22Rv1 (cell line): ENCODE measurements around the gene PYDC1.
A peak's percentile ranks its signal among the peaks of the same experiment; 100 is the strongest.
"Not testable (repeated sequence)": the region's sequence is repeated elsewhere in the genome, so short reads cannot be mapped to it uniquely, and the experiment has no call there.

Source experiments
- H3K27ac ChIP-seq: fragments of 450-650 bp; 2 replicates; pipeline ENCODE4 v1.5.1; 2017
- CTCF ChIP-seq: fragments of 450-650 bp; IDR thresholded peaks from 2 replicates; pipeline ENCODE4 v1.5.1; 2017; ENCODE audit warnings: mild to moderate bottlenecking
- ZFX ChIP-seq: fragments of 450-650 bp; IDR thresholded peaks from 2 replicates; pipeline ENCODE4 v1.6.1; 2017; ENCODE audit warnings: antibody characterized with exemption, borderline replicate concordance

PYDC1 gene

GRCh38 chr16:31198207-31198882 lies 18.6 kb downstream of the PYDC1 start:
- peak overlapping the region; percentile 13; the same call in 1 of the 2 replicates for H3K27ac ChIP-seq
- TF ChIP-seq CTCF, result no peak
- no peak for TF ChIP-seq ZFX

GRCh38 chr16:31196324-31197088 lies 20.4 kb downstream of the PYDC1 start:
- no peak for TF ChIP-seq ZFX
- TF ChIP-seq CTCF, result no peak
- H3K27ac ChIP-seq, result no peak overlapping the region

DNA sequence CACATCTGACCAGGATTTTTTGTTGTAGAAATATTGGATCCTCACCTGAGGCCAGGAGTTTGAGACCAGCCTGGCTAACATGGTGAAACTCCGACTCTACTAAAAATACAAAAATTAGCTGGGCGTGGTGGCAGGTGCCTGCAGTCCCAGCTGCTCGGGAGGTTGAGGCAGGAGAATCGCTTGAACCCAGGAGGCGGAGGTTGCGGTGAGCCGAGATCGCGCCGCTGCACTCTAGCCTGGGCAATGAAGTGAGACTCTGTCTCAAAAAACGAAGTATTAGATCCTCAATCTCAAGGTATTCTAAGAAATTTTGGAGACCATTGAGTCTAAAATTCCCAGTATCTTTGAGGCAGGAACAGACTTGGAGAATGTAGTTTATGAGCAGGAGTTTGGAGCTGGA lies 21.1 kb downstream of the PYDC1 start:
- H3K27ac ChIP-seq, result not testable (repeated sequence)

- no peak for TF ChIP-seq ZFX
- no peak for TF ChIP-seq CTCF
- H3K27ac ChIP-seq, result no peak overlapping the region
These were observed 22.0 kb downstream of the PYDC1 start for GRCh38 chr16:31194898-31195297.

DNA sequence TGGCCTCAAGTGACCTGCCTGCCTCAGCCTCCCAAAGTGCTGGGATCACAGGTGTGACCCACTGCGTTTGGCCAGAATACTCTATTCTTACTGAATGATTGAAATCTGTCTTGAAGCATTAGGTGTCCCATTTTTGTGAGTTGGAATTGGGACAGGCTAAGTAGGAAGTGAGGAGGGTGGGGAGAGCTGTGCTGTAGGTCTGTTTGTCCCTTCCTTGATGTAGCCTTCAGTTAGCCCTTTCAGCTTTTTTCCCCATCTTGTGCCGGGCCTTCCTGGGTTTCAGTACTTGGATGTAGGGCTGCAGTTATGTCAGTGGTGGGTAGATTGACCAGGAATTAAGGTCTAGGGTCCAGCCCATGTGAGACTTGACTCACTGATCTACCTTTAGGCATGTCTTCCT lies 23.1 kb downstream of the PYDC1 start:
- H3K27ac ChIP-seq, result no peak overlapping the region
- TF ChIP-seq CTCF, result no peak
- no peak for TF ChIP-seq ZFX

- TF ChIP-seq ZFX (no peak), CTCF (no peak)
- H3K27ac ChIP-seq, result no peak overlapping the region
These were observed 23.9 kb downstream of the PYDC1 start for GRCh38 chr16:31192856-31193642.

GRCh38 chr16:31191697-31192428 lies 25.1 kb downstream of the PYDC1 start:
- TF ChIP-seq ZFX (no peak), CTCF (no peak)
- H3K27ac ChIP-seq, result no peak overlapping the region
